PFSK-1 (cell line): ENCODE data around the gene TMEM116.
A peak's percentile ranks its signal among the peaks of the same experiment; 100 is the strongest.

Source experiments
- POLR2AphosphoS5 ChIP-seq: IDR thresholded peaks from 2 replicates; pipeline ENCODE4 v1.6.1; 2012; ENCODE audit warnings: low read depth, mild to moderate bottlenecking, control low read depth, low read length, moderate library complexity
- REST ChIP-seq, 2 experiments: IDR thresholded peaks; 2 replicates each; pipeline versions ENCODE4 v1.6.1 to v1.8.0; 2011 to 2012; ENCODE audit warnings: low read depth in 2 of 2, low read length in 2 of 2, control low read depth in 1 of 2, inconsistent platforms in 1 of 2, mild to moderate bottlenecking in 1 of 2, moderate library complexity in 1 of 2; ENCODE audit not compliant: insufficient read depth in 1 of 2
- TAF1 ChIP-seq: IDR thresholded peaks from 2 replicates; pipeline ENCODE4 v1.6.1; 2012; ENCODE audit warnings: low read length, control low read depth, borderline replicate concordance; ENCODE audit not compliant: insufficient read depth

- TF ChIP-seq POLR2AphosphoS5 (peak; percentile 33), REST (IDR thresholded peaks at IDR 0.05; ENCODE audit: insufficient read depth in 1 of 2, low read depth in 2 of 2, low read length in 2 of 2) (no peak), TAF1 (no peak)
Measured at GRCh38 chr12:112023759-112024396, 10.9 kb upstream of the TMEM116 start.
